ENCODE measurements around the gene FARP1.

FARP1 gene

DNA sequence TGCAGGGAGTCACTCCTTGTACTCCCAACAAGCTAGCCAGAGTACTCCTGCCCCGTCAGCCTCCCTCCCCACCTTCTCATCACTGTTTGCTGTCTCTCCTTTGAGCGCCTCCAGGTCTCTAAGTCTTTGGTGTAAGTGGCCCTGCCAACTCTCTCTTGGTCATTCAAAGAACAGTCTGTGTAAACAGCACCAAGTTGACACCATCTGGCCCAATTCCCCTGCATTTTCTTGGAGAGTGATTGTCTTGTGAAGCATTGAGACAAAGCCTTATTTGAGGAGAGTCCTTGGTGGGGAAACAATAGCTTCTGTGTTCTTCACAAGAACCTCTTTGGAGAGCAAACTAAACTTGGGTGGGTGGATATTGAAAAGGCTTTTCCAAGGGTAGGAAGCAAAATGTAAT is 148.8 kb downstream of the FARP1 start:
- no peak for DNase-seq

DNA sequence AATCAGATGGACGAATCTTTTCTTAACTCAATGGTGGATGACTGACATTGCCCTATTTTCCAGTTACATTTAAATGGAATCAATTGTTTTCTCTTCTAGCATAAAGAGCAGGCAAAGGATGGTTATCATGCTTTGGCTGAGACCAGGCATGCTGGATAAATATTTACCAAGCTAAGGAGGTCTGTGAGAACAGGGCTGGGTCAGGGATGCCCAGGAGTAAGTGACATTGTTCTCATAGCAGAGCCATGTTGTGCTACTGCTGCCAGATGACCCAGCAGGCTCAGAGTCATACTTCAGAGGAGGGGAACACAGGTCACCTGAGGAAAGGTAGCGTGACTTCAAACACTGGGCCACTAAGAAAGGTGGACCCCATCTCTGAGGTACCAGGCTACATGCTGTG is 150.2 kb downstream of the FARP1 start:
- DNase-seq = no peak

DNA sequence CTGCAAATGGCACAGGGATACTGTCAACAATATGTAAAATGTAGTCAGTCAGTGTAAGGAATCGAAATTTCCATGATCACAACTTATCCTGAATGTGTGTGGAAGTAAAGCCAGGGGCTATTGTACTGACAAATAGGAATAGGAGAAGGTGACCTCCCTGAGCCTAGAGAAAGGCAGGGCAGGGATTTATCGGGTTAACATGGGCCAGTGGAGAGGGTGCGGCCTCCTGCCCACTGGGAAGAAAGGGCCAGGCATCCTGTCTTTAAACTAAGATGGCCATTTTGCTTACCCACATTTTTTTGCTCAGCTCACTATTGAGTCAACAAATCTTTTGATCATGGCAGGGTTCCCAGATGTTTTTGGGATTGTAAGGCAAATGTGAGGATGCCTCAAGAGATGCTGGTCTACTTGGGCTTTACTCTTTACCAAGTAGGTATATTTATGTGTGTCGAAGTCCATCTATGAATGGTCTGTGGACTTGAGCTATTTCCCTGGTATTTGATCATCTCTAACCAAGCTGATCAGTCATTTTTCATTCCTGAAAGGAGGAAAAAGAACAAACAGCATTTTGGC is 150.8 kb downstream of the FARP1 start:
- no peak for DNase-seq

DNA sequence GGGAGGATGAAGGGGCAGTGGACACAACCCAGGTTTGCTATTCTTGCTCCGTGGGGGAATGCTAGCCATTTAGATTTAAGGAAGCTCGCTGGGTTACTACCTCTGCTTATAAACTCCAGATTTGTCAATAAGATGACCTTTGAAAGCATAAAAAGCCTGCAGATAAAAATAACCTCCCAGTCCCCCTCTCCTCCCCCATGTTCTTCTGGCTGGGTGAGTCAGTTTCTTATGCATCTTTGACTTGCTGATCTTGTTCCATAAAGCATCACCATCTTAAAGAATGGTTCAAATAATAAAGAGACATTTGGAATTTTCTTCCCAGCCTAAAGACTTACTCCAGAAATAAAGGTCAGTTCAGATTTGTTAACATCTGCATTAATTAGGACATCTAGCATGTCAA is 152.5 kb downstream of the FARP1 start:
- no peak for DNase-seq

DNA sequence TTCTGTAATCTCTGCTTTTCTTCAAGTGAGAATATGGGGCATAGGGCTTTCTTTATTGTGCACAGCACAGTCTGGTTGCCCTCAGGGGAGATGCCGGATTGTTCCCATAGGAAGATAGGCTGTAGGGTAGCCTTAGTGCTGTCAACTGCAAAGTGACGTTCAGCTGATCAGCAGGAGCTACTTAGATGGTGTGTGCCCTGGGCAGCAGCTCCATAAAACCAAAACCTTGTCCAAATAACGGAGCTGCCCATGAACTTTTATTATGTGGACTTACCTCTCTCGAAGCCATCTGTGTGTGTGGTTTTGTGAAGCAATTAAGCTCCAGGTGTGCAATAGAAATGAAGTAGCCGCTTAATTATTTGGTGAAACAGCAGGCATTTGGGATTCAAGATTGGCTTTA is 154.2 kb downstream of the FARP1 start:
- DNase-seq = no peak

DNA sequence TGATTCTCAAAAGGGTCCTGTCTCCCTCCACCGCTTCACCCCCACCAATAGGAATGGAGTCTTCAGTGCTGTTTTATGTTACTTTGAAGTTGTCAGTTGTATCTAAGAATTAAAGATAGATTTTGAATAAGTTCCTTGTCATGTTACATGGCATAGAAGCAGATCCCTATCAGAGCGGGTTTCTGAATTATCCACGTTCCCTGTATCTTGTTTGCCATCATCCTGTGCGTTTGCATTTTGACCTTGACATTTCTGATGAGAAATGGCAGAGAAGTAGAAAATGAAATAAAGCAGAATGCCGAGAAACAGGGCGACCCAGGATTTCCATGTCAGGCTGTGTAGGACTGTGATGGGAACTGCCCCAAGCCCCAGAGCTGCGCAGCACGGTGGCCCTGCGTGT is 154.9 kb downstream of the FARP1 start:
- DNase-seq = no peak

DNA sequence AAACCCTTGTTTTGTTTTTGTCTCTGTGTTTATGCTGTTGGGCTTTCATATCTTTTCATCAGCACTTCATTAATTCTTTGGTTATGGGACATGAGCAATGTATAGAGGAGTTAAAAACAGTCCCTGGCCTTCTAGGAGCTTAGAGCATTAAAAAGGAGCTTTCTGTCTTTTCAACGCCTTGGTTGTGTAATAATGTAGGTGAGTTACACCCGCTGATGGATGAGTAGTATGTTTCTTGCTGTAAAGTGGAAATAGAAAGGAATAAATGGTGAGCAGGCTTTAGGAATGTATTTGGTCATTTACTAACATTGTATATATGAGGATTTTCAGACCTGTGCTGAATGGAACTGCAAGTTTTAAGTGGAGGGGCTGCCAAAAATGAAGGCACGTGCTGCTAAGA is 155.7 kb downstream of the FARP1 start:
- no peak for DNase-seq

DNA sequence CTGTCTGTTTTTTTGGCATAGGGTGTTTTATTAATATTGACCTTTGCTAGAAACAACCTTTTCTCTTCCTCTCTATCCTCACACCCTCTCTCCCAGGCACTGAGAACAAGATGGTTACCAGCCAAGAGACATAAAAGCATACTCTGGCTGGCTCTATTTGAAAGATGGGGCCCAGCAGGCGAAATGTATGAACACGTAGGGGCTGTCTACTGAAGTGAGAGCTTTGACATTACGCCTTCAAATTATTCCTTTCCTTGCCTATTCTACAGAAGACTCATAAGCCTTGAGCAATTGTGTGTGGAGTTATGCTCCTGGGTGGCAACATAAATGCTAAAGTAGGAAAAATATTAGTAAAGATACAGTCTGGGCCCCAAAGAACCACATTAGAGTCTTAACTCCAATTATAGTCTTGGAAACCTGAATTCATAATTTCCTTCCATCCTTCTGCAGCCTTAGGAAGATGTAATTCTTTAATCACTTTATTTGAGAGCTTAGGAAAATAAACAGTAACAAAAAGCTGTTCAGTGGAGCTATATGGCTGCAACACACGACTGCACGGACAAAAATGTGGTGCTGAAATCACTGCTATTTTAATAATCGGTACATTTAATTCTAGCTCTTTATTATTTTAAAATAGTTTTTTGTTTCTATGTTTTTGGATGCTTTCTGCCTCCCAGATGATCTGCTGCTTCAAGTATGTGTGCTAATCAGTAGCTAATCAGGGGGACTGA is 156.5 kb downstream of the FARP1 start:
- no peak for DNase-seq

DNA sequence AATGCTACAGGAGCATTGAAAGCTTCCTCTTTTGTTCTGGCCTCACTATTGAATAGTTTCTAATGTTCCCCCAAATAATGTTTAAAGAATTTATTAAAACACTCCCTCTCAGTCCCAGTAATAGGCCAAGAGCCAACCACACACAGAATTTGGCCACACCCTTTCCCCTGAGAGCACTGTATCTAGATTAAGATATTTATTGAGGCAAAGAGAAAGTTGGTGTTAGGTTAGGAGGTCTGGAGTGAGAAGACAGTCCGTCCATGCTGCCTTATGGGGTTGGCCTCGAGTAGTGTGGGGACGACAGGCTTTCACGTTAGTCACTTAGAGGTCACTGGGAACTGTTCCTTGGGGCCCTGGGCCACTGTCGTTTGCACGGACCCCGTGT is 157.1 kb downstream of the FARP1 start:
- DNase-seq = no peak

DNA sequence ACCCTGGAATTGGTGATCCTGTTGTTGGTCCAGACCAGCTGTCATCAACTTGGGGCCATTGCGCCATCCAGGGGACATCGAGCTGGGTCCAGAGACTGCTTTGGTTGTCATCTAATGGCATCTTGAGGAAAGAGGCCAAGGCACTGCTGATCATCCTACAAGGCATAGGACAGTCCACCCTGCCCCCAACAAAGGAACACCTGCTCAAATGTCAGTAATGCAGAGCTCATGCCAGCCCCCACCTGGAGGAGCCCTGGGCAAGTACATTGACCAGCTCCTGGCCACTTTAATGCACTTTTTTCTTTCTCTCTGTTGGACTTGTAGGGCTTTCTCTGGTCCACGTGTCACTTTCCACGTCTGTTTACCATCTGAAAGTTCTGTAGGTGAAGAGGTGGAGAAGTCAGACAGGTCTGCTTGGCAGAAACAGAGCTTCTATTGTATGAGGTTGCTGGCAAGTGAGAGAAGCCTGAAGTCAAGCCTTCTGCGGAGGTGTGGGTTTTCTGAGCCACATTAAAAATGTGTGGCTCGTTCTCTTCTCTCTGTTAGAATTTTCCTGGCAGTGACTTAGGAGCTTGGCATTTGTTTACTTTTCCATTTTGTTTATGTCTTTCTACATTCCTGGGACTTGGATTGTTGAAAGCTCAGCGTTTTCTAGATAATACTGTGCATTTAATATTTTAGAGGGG is 158.2 kb downstream of the FARP1 start:
- DNase-seq = no peak

DNA sequence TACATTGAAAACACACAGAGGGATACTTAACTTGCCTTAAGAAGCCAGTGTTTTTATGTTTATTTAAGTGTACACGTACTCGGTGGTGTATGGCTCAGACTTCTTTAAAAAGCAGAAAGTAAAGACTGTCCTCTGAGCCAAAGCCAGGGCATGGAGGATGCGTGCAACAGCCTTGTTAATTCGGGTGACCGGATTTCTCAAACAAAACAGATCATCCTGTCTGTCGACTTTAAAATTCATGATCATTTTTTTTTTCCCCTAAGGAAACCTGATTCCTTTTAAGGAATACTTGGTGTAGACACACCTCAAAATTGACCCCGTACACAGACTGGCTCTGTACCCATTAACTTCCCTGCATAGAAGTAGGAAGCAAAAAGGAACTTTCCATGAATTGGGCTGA is 158.8 kb downstream of the FARP1 start:
- DNase-seq = no peak

DNA sequence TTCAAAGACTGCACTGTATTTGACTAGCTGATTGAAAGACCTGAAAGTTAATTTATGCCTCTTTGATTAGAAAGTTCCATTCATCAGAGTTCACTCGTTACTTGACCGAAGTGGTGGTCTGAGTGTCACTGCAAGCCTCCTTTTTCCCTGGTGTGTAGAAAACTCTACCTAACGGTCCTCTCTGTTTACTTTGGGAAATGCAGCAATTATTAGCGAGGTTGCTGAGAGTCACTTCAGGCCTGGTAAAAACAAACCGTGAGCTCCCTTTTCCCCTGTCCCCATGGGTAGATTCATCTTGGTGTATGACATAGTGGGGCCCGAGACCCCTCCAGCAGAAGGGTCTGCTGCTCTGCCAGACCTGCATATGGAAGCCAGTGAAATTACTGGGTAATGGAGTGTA is 161.0 kb downstream of the FARP1 start:
- no peak for DNase-seq

DNA sequence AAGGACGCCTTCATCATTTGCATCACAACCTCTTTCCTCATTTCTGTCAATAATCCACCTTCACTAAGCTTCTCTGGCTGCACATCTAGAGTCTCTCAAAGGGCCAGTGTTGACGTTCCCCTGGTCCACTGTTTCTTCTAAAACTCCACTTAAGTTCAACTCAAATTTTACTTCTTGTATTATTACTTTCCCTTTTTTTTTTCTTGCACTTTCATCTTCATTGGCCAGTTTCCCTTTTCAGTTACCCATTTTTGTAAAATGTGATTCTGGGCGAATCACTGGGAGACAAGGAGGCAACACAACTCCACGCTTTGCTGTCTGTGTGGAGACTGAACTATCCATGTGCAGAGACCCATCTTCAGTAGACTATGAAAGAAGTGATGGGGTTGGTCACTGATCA is 162.8 kb downstream of the FARP1 start:
- DNase-seq = no peak

DNA sequence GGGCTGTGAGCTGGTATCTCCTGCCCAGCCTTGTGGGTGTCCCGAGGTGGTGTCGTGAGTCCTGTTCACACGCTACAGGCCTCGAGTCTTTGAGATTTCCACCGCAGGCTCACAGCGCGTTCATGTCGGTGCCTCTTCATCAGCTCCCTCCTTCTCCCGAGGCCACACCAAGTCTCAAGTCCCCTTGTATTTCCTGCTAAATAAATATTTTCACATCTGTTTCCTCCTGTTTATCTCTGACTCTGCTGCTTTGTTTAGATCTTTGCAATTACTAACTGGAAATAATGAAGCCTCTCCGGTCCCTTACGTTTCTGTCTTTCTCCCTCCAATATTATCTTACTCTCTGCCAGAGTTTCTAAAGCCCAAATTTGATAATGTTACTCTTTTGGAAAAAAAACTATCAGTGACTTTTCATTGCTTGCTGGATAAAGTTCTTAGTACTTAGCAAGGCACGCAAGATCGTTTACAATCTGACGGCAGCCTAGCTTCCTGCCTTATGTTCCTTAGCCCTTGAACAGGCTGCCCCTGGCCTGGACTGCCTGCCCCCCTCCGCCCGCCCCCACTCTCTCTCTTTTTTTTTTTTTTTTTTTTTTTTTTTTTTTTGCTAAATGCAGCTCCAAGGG is 164.7 kb downstream of the FARP1 start:
- DNase-seq = no peak

DNA sequence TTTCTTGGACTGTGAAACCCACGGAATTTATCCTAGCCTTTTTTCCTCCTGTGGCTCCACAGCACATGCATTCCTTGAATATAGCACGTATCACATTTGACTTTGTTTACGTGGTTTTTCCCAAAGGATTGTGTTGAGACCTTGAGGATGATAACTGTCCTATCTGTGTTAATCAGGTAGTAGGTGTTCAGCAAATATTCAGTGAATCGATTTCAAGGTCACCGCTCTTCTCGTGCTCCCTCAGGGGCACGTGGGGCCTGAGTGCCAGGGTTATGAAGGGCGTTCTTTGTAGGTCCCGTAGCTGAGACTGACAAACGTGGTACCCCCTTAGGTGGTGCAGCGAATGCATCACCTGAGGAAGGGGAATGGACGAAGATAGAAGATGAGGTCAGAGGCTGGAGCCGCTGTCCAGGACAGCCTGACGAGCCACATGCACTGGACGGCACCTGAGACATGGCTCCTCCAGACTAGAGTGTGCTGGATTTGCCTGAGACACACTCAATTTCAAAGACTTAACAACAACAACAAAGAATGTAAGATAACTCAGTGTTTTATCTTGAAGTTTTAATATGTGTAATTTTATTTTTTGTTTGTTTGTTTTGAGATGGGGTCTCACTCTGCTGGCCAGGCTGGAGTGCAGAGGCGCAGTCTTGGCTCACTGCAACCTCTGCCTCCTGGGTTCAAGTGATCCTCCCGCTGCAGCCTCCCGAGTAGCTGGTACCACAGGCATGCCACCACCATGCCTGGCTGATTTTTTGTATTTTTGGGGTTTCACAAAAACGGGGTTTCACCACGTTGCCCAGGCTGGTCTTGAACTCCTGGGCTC is 165.4 kb downstream of the FARP1 start:
- no peak for DNase-seq

DNA sequence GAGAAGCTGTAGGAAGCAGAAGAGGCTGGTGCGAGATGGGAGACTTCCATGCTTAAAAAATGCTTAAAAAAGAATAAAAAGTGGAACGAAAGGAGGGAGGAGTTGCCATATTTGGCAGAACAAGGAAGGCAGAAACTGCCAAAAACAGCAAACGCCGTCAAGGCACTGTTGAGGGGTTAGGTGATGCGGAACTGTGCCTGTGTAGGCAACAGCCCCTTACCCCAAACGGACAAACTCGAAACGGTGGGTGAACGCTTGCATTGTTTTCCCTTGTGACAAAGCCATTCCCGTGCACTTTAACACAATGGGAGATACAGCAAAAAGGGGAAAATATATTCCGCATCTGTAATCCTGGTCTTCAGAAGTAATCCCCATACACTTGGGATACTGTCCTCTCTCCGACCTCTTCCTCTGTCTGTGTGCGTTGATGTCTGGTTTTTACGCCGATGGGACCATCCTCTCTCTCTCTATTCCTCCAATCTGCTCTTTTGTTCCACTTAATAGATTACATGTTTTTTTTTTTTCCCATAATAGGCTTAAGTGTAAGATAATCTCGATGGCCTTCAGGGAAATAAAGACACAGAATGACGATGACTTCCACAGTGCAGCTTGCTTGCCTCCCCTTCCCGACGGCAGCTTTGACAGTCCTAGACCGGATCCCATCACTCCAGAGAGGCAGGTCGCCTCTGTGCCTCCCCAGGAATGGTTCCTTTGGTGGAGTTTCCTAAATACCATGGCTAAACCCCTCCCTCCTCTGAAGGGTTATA is 166.9 kb downstream of the FARP1 start:
- no peak for DNase-seq

DNA sequence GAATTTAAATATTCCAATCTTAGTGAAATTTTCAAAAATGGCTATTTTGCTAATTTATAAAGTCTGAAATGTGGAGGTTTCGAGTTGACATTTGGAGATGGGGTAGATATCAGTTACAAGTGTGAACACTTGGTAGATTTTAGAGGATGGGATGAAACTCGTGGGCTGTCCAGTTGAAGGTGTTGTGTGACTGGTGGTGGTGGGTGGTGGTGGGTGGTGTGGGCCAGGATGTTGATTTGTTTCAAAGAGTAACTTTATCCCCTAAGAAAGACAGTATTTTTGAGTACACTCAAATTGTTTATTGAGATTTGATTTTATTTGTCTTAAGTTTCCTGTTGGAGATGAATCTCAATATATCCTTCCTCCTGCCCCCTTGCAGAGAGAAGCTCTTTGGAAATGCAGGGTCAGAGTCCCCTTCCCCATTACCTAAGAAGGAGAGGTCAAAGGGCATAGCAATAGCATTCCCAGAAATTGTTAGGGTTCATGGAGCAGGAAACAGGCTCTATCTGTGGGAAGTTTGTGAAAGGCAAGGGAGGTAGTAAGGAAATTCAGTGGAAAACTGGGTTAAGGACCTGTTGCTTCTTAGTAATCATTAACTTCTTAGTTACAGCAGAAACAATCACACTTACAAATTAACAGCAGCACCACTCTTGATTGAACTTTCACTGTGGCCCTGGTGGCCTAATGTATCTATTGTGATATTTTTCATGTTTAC is 167.7 kb downstream of the FARP1 start:
- no peak for DNase-seq

DNA sequence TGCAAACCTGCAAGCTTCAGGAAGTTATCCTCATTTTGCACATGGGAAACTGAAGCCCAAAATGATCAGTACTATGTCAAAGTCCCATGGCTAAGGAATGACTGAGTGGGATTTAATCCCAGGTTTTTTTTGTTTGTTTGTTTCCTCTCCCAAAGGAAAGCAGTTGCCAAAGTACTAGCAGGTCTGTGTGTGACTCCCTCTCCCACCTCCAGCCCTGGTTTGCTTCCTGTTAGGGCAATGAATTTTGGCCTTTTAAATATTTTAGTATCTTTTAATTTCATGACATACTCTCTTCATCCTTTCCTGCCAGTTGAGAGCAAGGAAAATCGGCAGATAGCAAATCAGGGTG is 168.3 kb downstream of the FARP1 start:
- DNase-seq = no peak

DNA sequence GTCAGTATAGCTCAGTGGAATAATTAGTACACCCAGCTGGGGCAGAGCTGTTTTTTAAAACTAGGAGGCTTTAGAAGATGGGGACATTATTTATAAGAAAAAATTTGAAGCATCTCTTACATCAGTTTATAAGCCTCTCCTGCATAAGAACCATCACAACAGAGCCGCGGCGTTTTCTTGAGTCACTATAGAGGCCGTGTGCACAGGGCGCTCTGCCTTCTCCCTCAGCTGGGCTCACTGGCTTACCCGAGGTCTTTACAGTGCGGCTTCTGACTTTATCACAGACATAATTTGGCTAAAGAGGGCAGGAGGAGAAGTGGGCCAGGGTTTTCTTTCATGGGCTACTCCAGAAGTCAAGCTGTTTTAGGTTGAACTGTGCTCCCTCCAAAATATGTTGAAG is 169.7 kb downstream of the FARP1 start:
- no peak for DNase-seq

DNA sequence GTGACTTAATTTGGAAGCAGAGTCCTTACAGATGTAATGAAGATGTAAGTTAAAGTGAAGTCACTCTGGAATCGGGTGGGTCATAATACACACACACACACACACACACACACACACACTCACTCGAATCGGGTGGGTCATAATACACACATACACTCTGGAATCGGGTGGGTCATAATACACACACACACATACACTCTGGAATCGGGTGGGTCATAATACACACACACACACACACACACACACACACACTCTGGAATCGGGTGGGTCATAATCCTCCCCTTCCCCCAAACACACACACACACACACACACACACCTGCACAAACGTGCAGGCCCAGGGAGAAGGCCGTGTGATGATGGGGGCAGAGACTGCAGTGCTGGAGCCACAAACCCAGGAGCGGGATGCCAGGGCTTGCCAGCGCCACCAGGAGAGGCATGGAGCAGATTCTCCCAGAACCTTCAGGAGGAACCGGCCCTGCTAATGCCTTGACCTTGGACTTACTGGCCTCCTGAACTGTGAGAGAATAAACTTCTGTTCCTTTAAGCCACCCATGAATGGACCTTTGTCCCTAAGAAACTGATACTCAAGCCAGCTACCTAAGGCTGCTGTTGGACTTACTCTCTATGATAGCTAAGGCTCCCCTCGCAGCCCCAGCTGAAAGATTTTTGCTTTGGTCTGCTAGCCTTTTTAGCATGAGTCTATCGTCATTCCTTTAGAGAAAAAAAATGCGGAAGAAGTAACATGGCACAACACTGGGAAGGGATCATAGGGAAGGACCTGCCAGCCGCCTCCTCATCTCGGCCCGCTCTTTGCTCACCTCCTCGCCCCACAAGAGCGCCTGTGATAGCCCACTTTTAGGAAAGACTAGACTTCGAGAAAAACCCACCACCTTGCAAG is 170.4 kb downstream of the FARP1 start:
- DNase-seq = no peak

DNA sequence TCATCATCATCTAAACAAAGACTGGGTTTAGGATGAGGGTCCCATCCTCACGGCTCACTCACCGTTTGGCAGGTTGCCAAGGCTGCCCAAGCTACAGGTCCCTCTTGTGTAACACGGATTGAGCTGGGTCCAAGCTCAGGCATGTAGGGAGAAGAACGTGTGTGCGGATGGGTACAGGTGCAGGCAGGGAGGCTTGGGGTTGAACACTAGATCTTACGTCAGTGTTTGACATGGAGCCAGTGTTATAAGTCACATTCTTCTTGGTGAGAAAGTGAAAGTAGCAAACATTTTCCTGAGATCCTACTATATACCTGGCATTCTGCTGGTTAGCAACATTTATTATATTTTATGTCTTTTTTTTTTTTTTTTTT is 171.0 kb downstream of the FARP1 start:
- DNase-seq = no peak

All from T-helper 1 cell (primary cell).